Measurements from ENCODE around the gene ENTREP1. TPM values are rescaled to one million over a fixed set of nuclear protein-coding genes. Genes with fewer than 3 reads are reported as not detected.

ENTREP1 gene
- total and polyA plus RNA-seq, 2 experiments from 2014 or later: 5.7 to 10.0 TPM

DNA sequence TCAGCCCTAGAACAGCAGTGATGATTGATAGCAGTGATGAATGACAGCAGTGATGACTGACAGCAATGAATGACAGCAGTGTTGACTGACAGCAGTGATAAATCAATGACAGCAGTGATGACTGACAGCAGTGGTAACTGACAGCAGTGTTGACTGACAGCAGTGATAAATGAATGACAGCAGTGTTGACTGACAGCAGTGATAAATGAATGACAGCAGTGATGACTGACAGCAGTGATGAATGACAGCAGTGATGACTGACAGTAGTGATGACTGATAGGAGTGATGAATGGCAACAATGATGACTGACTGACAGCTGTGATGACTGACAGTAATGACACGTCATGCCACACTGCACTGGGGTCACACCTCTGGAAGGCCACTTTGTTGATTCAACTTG is 106.8 kb downstream of the ENTREP1 start:
- Mint-ChIP-seq H3K27me3 (ENCODE audit: insufficient read depth, low read depth, poor library complexity) (peaks cover 1% of the 10 kb centered on the region), H3K4me3 (no peak overlapping the region), H3K27ac (no peak overlapping the region), H3K36me3 (ENCODE audit: low read depth) (no peaks in the 10 kb centered on the region), H3K9me3 (no peaks in the 10 kb centered on the region; the same call in 2 of the 3 replicates), H3K4me1 (no peaks in the 10 kb centered on the region; the same call in 2 of the 3 replicates)
- TF ChIP-seq, protein P1, sequence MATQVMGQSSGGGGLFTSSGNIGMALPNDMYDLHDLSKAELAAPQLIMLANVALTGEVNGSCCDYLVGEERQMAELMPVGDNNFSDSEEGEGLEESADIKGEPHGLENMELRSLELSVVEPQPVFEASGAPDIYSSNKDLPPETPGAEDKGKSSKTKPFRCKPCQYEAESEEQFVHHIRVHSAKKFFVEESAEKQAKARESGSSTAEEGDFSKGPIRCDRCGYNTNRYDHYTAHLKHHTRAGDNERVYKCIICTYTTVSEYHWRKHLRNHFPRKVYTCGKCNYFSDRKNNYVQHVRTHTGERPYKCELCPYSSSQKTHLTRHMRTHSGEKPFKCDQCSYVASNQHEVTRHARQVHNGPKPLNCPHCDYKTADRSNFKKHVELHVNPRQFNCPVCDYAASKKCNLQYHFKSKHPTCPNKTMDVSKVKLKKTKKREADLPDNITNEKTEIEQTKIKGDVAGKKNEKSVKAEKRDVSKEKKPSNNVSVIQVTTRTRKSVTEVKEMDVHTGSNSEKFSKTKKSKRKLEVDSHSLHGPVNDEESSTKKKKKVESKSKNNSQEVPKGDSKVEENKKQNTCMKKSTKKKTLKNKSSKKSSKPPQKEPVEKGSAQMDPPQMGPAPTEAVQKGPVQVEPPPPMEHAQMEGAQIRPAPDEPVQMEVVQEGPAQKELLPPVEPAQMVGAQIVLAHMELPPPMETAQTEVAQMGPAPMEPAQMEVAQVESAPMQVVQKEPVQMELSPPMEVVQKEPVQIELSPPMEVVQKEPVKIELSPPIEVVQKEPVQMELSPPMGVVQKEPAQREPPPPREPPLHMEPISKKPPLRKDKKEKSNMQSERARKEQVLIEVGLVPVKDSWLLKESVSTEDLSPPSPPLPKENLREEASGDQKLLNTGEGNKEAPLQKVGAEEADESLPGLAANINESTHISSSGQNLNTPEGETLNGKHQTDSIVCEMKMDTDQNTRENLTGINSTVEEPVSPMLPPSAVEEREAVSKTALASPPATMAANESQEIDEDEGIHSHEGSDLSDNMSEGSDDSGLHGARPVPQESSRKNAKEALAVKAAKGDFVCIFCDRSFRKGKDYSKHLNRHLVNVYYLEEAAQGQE (IDR thresholded peaks at IDR 0.05; ENCODE audit: unreplicated experiment): no peak
- no peak for TF ChIP-seq STAT1 (IDR thresholded peaks at IDR 0.05; ENCODE audit: unreplicated experiment)
- no peak for TF ChIP-seq EZH2phosphoT487 (IDR thresholded peaks at IDR 0.05; ENCODE audit: unreplicated experiment)
- TF ChIP-seq, protein P2, sequence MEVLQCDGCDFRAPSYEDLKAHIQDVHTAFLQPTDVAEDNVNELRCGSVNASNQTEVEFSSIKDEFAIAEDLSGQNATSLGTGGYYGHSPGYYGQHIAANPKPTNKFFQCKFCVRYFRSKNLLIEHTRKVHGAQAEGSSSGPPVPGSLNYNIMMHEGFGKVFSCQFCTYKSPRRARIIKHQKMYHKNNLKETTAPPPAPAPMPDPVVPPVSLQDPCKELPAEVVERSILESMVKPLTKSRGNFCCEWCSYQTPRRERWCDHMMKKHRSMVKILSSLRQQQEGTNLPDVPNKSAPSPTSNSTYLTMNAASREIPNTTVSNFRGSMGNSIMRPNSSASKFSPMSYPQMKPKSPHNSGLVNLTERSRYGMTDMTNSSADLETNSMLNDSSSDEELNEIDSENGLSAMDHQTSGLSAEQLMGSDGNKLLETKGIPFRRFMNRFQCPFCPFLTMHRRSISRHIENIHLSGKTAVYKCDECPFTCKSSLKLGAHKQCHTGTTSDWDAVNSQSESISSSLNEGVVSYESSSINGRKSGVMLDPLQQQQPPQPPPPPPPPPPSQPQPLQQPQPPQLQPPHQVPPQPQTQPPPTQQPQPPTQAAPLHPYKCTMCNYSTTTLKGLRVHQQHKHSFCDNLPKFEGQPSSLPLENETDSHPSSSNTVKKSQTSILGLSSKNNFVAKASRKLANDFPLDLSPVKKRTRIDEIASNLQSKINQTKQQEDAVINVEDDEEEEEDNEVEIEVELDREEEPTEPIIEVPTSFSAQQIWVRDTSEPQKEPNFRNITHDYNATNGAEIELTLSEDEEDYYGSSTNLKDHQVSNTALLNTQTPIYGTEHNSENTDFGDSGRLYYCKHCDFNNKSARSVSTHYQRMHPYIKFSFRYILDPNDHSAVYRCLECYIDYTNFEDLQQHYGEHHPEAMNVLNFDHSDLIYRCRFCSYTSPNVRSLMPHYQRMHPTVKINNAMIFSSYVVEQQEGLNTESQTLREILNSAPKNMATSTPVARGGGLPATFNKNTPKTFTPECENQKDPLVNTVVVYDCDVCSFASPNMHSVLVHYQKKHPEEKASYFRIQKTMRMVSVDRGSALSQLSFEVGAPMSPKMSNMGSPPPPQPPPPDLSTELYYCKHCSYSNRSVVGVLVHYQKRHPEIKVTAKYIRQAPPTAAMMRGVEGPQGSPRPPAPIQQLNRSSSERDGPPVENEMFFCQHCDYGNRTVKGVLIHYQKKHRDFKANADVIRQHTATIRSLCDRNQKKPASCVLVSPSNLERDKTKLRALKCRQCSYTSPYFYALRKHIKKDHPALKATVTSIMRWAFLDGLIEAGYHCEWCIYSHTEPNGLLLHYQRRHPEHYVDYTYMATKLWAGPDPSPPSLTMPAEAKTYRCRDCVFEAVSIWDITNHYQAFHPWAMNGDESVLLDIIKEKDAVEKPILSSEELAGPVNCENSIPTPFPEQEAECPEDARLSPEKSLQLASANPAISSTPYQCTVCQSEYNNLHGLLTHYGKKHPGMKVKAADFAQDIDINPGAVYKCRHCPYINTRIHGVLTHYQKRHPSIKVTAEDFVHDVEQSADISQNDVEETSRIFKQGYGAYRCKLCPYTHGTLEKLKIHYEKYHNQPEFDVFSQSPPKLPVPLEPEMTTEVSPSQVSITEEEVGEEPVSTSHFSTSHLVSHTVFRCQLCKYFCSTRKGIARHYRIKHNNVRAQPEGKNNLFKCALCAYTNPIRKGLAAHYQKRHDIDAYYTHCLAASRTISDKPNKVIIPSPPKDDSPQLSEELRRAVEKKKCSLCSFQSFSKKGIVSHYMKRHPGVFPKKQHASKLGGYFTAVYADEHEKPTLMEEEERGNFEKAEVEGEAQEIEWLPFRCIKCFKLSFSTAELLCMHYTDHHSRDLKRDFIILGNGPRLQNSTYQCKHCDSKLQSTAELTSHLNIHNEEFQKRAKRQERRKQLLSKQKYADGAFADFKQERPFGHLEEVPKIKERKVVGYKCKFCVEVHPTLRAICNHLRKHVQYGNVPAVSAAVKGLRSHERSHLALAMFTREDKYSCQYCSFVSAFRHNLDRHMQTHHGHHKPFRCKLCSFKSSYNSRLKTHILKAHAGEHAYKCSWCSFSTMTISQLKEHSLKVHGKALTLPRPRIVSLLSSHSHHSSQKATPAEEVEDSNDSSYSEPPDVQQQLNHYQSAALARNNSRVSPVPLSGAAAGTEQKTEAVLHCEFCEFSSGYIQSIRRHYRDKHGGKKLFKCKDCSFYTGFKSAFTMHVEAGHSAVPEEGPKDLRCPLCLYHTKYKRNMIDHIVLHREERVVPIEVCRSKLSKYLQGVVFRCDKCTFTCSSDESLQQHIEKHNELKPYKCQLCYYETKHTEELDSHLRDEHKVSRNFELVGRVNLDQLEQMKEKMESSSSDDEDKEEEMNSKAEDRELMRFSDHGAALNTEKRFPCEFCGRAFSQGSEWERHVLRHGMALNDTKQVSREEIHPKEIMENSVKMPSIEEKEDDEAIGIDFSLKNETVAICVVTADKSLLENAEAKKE (CRISPR knock-in tag; IDR thresholded peaks at IDR 0.05): no peak
- TF ChIP-seq, protein P3, sequence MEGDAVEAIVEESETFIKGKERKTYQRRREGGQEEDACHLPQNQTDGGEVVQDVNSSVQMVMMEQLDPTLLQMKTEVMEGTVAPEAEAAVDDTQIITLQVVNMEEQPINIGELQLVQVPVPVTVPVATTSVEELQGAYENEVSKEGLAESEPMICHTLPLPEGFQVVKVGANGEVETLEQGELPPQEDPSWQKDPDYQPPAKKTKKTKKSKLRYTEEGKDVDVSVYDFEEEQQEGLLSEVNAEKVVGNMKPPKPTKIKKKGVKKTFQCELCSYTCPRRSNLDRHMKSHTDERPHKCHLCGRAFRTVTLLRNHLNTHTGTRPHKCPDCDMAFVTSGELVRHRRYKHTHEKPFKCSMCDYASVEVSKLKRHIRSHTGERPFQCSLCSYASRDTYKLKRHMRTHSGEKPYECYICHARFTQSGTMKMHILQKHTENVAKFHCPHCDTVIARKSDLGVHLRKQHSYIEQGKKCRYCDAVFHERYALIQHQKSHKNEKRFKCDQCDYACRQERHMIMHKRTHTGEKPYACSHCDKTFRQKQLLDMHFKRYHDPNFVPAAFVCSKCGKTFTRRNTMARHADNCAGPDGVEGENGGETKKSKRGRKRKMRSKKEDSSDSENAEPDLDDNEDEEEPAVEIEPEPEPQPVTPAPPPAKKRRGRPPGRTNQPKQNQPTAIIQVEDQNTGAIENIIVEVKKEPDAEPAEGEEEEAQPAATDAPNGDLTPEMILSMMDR (conservative IDR thresholded peaks at IDR 0.05; ENCODE audit: low read depth in 2 of 2): no peak
- no peak for TF ChIP-seq NANOG (IDR thresholded peaks at IDR 0.05; ENCODE audit: borderline replicate concordance)
- TF ChIP-seq JUNB (IDR thresholded peaks at IDR 0.05; ENCODE audit: unreplicated experiment): no peak
- no peak for TF ChIP-seq ZNF114 (CRISPR knock-in tag; IDR thresholded peaks at IDR 0.05)
- TF ChIP-seq POLR2AphosphoS5 (IDR thresholded peaks at IDR 0.05; ENCODE audit: low read depth): no peak
- no peak for TF ChIP-seq ZNF331 (CRISPR knock-in tag; IDR thresholded peaks at IDR 0.05; ENCODE audit: low read depth)
- TF ChIP-seq EZH2 (IDR thresholded peaks at IDR 0.05; ENCODE audit: low read depth, unreplicated experiment): no peak
- TF ChIP-seq CREB1 (CRISPR knock-in tag; IDR thresholded peaks at IDR 0.05; ENCODE audit: low read depth): no peak
- TF ChIP-seq, protein P4, sequence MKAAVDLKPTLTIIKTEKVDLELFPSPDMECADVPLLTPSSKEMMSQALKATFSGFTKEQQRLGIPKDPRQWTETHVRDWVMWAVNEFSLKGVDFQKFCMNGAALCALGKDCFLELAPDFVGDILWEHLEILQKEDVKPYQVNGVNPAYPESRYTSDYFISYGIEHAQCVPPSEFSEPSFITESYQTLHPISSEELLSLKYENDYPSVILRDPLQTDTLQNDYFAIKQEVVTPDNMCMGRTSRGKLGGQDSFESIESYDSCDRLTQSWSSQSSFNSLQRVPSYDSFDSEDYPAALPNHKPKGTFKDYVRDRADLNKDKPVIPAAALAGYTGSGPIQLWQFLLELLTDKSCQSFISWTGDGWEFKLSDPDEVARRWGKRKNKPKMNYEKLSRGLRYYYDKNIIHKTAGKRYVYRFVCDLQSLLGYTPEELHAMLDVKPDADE (IDR thresholded peaks at IDR 0.05): no peak
- Histone ChIP-seq H2AFZ (no peak overlapping the region), H3K27ac (ENCODE audit: low read depth) (no peak overlapping the region), H3K79me2 (replicated peaks; ENCODE audit: insufficient read depth) (no peaks in the 10 kb centered on the region), H3K9me2 (ENCODE audit: insufficient read depth) (no peaks in the 10 kb centered on the region), H3K36me3 (ENCODE audit: insufficient read depth) (no peaks in the 10 kb centered on the region), H3K4me2 (no peak overlapping the region), H3K27me3 (ENCODE audit: insufficient read depth) (no peaks in the 10 kb centered on the region), H3K4me1 (ENCODE audit: insufficient read depth) (no peaks in the 10 kb centered on the region), H3F3A (replicated peaks; ENCODE audit: low read depth) (no peaks in the 10 kb centered on the region), H4K20me1 (replicated peaks; ENCODE audit: insufficient read depth) (no peaks in the 10 kb centered on the region), H3K4me3 (no peak overlapping the region)
- ATAC-seq (no peak), DNase-seq (ENCODE audit: low spot score) (no peak)

All from GM23338 (cell line).